B cell (primary cell): ENCODE data around the gene OR5W2. TPM values are rescaled to one million over a fixed set of nuclear protein-coding genes. Genes with fewer than 3 reads are reported as not detected.
"Not testable (repeated sequence)": the region's sequence is repeated elsewhere in the genome, so short reads cannot be mapped to it uniquely, and the experiment has no call there.

Experiments used
- ATAC-seq: fragments of 200-7000 bp; cut with Tn5 transposase; one replicate; pipeline ENCODE4 v1.10.0; 2021; ENCODE audit warnings: low read depth, mild to moderate bottlenecking, moderate number of reproducible peaks, moderate library complexity
- CTCF ChIA-PET: fragments of 350-600 bp; sonication (Branson Sonifier 250); formaldehyde crosslinking; loops from one replicate; lab custom pipeline; 2021; ENCODE audit warnings: antibody characterized with exemption, inconsistent platforms; lab: Charles Lee
- POLR2A ChIA-PET: fragments of 350-600 bp; sonication (Branson Sonifier 250); formaldehyde crosslinking; loops from one replicate; lab custom pipeline; 2021; ENCODE audit warnings: antibody characterized with exemption; lab: Charles Lee
- DNase-seq: peaks from one replicate; pipeline ENCODE4 v3.0.0; 2013
- H2AFZ ChIP-seq: 2 replicates; pipeline ENCODE4 v1.6.1; 2012; ENCODE audit warnings: mild to moderate bottlenecking, low read depth, low read length; ENCODE audit not compliant: insufficient read depth, poor library complexity, severe bottlenecking
- H3K27ac ChIP-seq, 2 donors: 1 replicate in 1 of 2; 2 replicates in 1 of 2; pipeline ENCODE4 v1.5.1; 2012 to 2013; ENCODE audit warnings: low read length in 2 of 2, mild to moderate bottlenecking in 2 of 2, moderate library complexity in 1 of 2
- H3K27me3 ChIP-seq, 4 experiments: fragments of 200-600 bp in 1 of 4; sonication (generic) in 1 of 4; replicated peaks in 1 of 4; 1 replicate in 2 of 4; 2 replicates in 2 of 4; pipeline versions ENCODE4 v1.6.1 to v1.7.0; 2013 to 2016; ENCODE audit warnings: low read length in 3 of 4, mild to moderate bottlenecking in 2 of 4, mixed read lengths in 1 of 4, moderate library complexity in 1 of 4; ENCODE audit not compliant: insufficient read depth in 4 of 4, control insufficient read depth in 3 of 4; ENCODE audit errors: control extremely low read depth in 1 of 4
- H3K36me3 ChIP-seq, 2 experiments: replicated peaks in 1 of 2; 1 replicate in 1 of 2; 2 replicates in 1 of 2; pipeline versions ENCODE4 v1.6.1 to v1.7.1; 2013; ENCODE audit warnings: low read length in 1 of 2; ENCODE audit not compliant: insufficient read depth in 2 of 2, control insufficient read depth in 1 of 2; ENCODE audit errors: control extremely low read depth in 1 of 2, extremely low read depth in 1 of 2
- H3K4me1 ChIP-seq, 2 donors: fragments of 200-600 bp in 1 of 2; sonication (generic) in 1 of 2; 1 replicate in 1 of 2; 2 replicates in 1 of 2; pipeline versions ENCODE4 v1.5.1 to v1.6.1; 2013 to 2017; ENCODE audit warnings: low read length in 2 of 2; ENCODE audit not compliant: control insufficient read depth in 2 of 2, insufficient read depth in 2 of 2
- H3K4me2 ChIP-seq: replicated peaks from 2 replicates; pipeline ENCODE3; 2012; ENCODE audit warnings: mild to moderate bottlenecking, low read depth, low read length; ENCODE audit not compliant: poor library complexity, severe bottlenecking
- H3K4me3 ChIP-seq, 5 experiments: fragments of 200-600 bp in 1 of 5; sonication (generic) in 1 of 5; 1 replicate in 3 of 5; 2 replicates in 2 of 5; pipeline versions ENCODE4 v1.5.1 to v1.7.0; 2011 to 2016; ENCODE audit warnings: low read length in 4 of 5, mild to moderate bottlenecking in 4 of 5, low read depth in 2 of 5, control low read depth in 1 of 5, moderate library complexity in 1 of 5; ENCODE audit not compliant: insufficient read depth in 1 of 5; ENCODE audit errors: control extremely low read depth in 1 of 5, extremely low read depth in 1 of 5
- H3K79me2 ChIP-seq: fragments of 200-600 bp; sonication (generic); one replicate; pipeline ENCODE4 v1.6.0; 2016; ENCODE audit warnings: low read length; ENCODE audit not compliant: control insufficient read depth, insufficient read depth
- H3K9ac ChIP-seq: fragments of 200-600 bp; sonication (generic); 2 replicates; pipeline ENCODE4 v1.6.1; 2017; ENCODE audit warnings: mild to moderate bottlenecking, low read length, moderate library complexity
- H3K9me3 ChIP-seq, 3 donors: one replicate each; pipeline versions ENCODE4 v1.6.1 to v1.7.1; 2013; ENCODE audit warnings: low read length in 2 of 3; ENCODE audit not compliant: control insufficient read depth in 2 of 3, insufficient read depth in 1 of 3; ENCODE audit errors: control extremely low read depth in 1 of 3
- H4K20me1 ChIP-seq: 2 replicates; pipeline ENCODE4 v1.6.0; 2012; ENCODE audit warnings: mild to moderate bottlenecking, low read length; ENCODE audit not compliant: insufficient read depth, control insufficient read depth, poor library complexity, severe bottlenecking
- H3K27ac Mint-ChIP-seq: one replicate; pipeline ENCODE4 v1.8.0; 2021; ENCODE audit warnings: mixed read lengths
- H3K27me3 Mint-ChIP-seq: one replicate; pipeline ENCODE4 v1.8.0; 2021; ENCODE audit warnings: mixed read lengths
- H3K4me1 Mint-ChIP-seq: one replicate; pipeline ENCODE4 v1.8.0; 2021; ENCODE audit warnings: mixed read lengths
- H3K4me3 Mint-ChIP-seq: one replicate; pipeline ENCODE4 v1.8.0; 2021; ENCODE audit warnings: mixed read lengths
- H3K9me3 Mint-ChIP-seq: one replicate; pipeline ENCODE4 v1.8.0; 2022; ENCODE audit warnings: mixed read lengths; ENCODE audit not compliant: insufficient read depth
- WGBS: methylation state at CpG from one replicate; pipeline ENCODE4 v1.1.5; 2013; ENCODE audit warnings: missing lambda C conversion rate; ENCODE audit not compliant: insufficient coverage; 5-methylcytosine and 5-hydroxymethylcytosine counted together
- intact Hi-C: fragments of 100-400 bp; cut with micrococcal nuclease; formaldehyde crosslinking; loops from one replicate; pipeline ENCODE4 v1.10.0; 2022
- polyA plus RNA-seq: library from polyadenylated mRNA; depleted of rRNA; stranded (reverse); fragments of >200 nt; gene quantifications from 2 replicates; pipeline ENCODE4 v1.2.3, GENCODE V29; 2012
- small RNA-seq: library from RNA; depleted of rRNA; stranded (forward); fragments of <200 nt; gene quantifications from one replicate; pipeline ENCODE3, GENCODE V24; 2012; ENCODE audit warnings: low replicate concordance, low read depth; ENCODE audit not compliant: insufficient read length
- total RNA-seq, 2 donors: library from RNA; stranded (reverse); fragments of 120-200 nt in 1 of 2; gene quantifications; 1 replicate in 1 of 2; 2 replicates in 1 of 2; pipeline versions ENCODE4 v1.2.3 to v1.2.4, GENCODE V29; 2013 to 2022

Gene OR5W2
- total and polyA plus RNA-seq, 2 donors (not counting 1 experiment from before 2014, with no cell fraction given), result not detected

GRCh38 chr11:55872731-55873130 lies 41.7 kb downstream of the OR5W2 start:
- DNase-seq, H3K4me2 ChIP-seq, H3K9ac ChIP-seq, H2AFZ ChIP-seq, H3K27ac ChIP-seq, CTCF ChIA-PET, H3K4me1 ChIP-seq, H3K27ac Mint-ChIP-seq, H3K27me3 ChIP-seq, H3K79me2 ChIP-seq, POLR2A ChIA-PET, H3K4me1 Mint-ChIP-seq, H3K27me3 Mint-ChIP-seq, intact Hi-C loops, H4K20me1 ChIP-seq, H3K4me3 ChIP-seq, H3K36me3 ChIP-seq, H3K9me3 Mint-ChIP-seq, ATAC-seq, H3K4me3 Mint-ChIP-seq: not testable (repeated sequence)
- H3K9me3 ChIP-seq, result peaks cover 0 to 20% (median 0%) of the 10 kb centered on the region in 3 donors
- 28% methylated on average over 33 of the region's 33 CpGs for WGBS

- H3K4me2 ChIP-seq, H3K9ac ChIP-seq, ATAC-seq, H3K79me2 ChIP-seq, H3K27ac Mint-ChIP-seq, H3K9me3 Mint-ChIP-seq, H3K4me1 ChIP-seq, H3K4me1 Mint-ChIP-seq, H3K4me3 Mint-ChIP-seq, H2AFZ ChIP-seq, CTCF ChIA-PET, DNase-seq, intact Hi-C loops, H3K27me3 Mint-ChIP-seq, H3K9me3 ChIP-seq, H3K4me3 ChIP-seq, H3K27ac ChIP-seq, H4K20me1 ChIP-seq, H3K27me3 ChIP-seq, POLR2A ChIA-PET, H3K36me3 ChIP-seq: not testable (repeated sequence)
- WGBS, result 73% methylated on average over 1 of the region's 4 CpGs
Observed at GRCh38 chr11:55867354-55867753, 47.0 kb downstream of the OR5W2 start.

Small RNA genes lying within 50 kb of the gene (small RNA-seq; reads per million reads assigned to genes)
- not detected for gene AC036111.3

Other genes with a start within 250 kb of the OR5W2 start
- not detected in 2 replicates for gene OR5D13, start 141.1 kb downstream of the OR5W2 start, total RNA-seq
- not detected in 2 replicates for gene OR5D13, start 141.1 kb downstream of the OR5W2 start, polyA plus RNA-seq
- not detected in 2 replicates for gene OR5D14, start 119.0 kb downstream of the OR5W2 start, total RNA-seq
- gene OR5D14, start 119.0 kb downstream of the OR5W2 start, polyA plus RNA-seq, result not detected in 2 replicates
- gene OR5L1, start 103.2 kb downstream of the OR5W2 start, total RNA-seq, result not detected in 2 replicates
- not detected in 2 replicates for gene OR5L1, start 103.2 kb downstream of the OR5W2 start, polyA plus RNA-seq
- not detected in 2 replicates for gene OR5D18, start 95.0 kb downstream of the OR5W2 start, total RNA-seq
- gene OR5D18, start 95.0 kb downstream of the OR5W2 start, polyA plus RNA-seq, result not detected in 2 replicates
- gene OR5L2, start 87.4 kb downstream of the OR5W2 start, total RNA-seq, result not detected in 2 replicates
- not detected in 2 replicates for gene OR5L2, start 87.4 kb downstream of the OR5W2 start, polyA plus RNA-seq
- gene OR5D16, start 75.8 kb downstream of the OR5W2 start, total RNA-seq, result not detected in 2 replicates
- gene OR5D16, start 75.8 kb downstream of the OR5W2 start, polyA plus RNA-seq, result not detected in 2 replicates
- gene TRIM51, start 31.3 kb downstream of the OR5W2 start, total RNA-seq, result not detected in 2 replicates
- gene TRIM51, start 31.3 kb downstream of the OR5W2 start, polyA plus RNA-seq, result not detected in 2 replicates
- gene OR5I1, start 21.8 kb upstream of the OR5W2 start, total RNA-seq, result not detected in 2 replicates
- gene OR5I1, start 21.8 kb upstream of the OR5W2 start, polyA plus RNA-seq, result not detected in 2 replicates
- not detected in 2 replicates for gene OR10AG1, start 55.4 kb upstream of the OR5W2 start, total RNA-seq
- not detected in 2 replicates for gene OR10AG1, start 55.4 kb upstream of the OR5W2 start, polyA plus RNA-seq
- not detected in 2 replicates for gene OR5F1, start 80.0 kb upstream of the OR5W2 start, total RNA-seq
- gene OR5F1, start 80.0 kb upstream of the OR5W2 start, polyA plus RNA-seq, result not detected in 2 replicates
- gene OR5AS1, start 113.1 kb upstream of the OR5W2 start, total RNA-seq, result not detected in 2 replicates
- not detected in 2 replicates for gene OR5AS1, start 113.1 kb upstream of the OR5W2 start, polyA plus RNA-seq
- not detected in 2 replicates for gene OR8I2, start 178.7 kb upstream of the OR5W2 start, total RNA-seq
- gene OR8I2, start 178.7 kb upstream of the OR5W2 start, polyA plus RNA-seq, result not detected in 2 replicates
- not detected in 2 replicates for gene OR8H2, start 189.1 kb upstream of the OR5W2 start, total RNA-seq
- not detected in 2 replicates for gene OR8H2, start 189.1 kb upstream of the OR5W2 start, polyA plus RNA-seq
- gene OR8H3, start 207.8 kb upstream of the OR5W2 start, total RNA-seq, result not detected in 2 replicates
- gene OR8H3, start 207.8 kb upstream of the OR5W2 start, polyA plus RNA-seq, result not detected in 2 replicates
- not detected in 2 replicates for gene OR8J3, start 225.6 kb upstream of the OR5W2 start, total RNA-seq
- gene OR8J3, start 225.6 kb upstream of the OR5W2 start, polyA plus RNA-seq, result not detected in 2 replicates
- not detected in 2 replicates for gene OR8K5, start 245.7 kb upstream of the OR5W2 start, total RNA-seq
- gene OR8K5, start 245.7 kb upstream of the OR5W2 start, polyA plus RNA-seq, result not detected in 2 replicates